K562 (cell line): ENCODE measurements around the gene MYCBP. TPM values are rescaled to one million over a fixed set of nuclear protein-coding genes. Genes with fewer than 3 reads are reported as not detected.
A peak's percentile ranks its signal among the peaks of the same experiment; 100 is the strongest.

ENCODE experiments used
- DIDO1 ChIP-seq: fragments of 450-650 bp; IDR thresholded peaks from 2 replicates; pipeline ENCODE4 v1.6.1; 2016; ENCODE audit warnings: low read depth, missing biosample characterization, missing genetic modification characterization
- DMBX1 ChIP-seq: fragments of 250-450 bp; sonication (Bioruptor Pico); IDR thresholded peaks from 2 replicates; pipeline ENCODE4 v1.8.0; 2022; ENCODE audit warnings: inconsistent platforms, mild to moderate bottlenecking, moderate library complexity, borderline replicate concordance
- SFPQ ChIP-seq: fragments of 200-400 bp; formaldehyde crosslinking; IDR thresholded peaks from 2 replicates; pipeline ENCODE4 v1.6.1; 2017; ENCODE audit warnings: mild to moderate bottlenecking, low read depth, low read length, moderate library complexity
- SUPT5H ChIP-seq: fragments of 450-650 bp; IDR thresholded peaks from 2 replicates; pipeline ENCODE4 v1.6.1; 2016
- TAF15 ChIP-seq: fragments of 200-400 bp; formaldehyde crosslinking; IDR thresholded peaks from 2 replicates; pipeline ENCODE4 v1.6.1; 2017; ENCODE audit warnings: mild to moderate bottlenecking, low read depth, low read length, moderate library complexity
- TCF7 ChIP-seq: sonication (generic); IDR thresholded peaks from 2 replicates; pipeline ENCODE4 v1.6.1; 2016; ENCODE audit warnings: antibody characterized with exemption, borderline replicate concordance
- THAP7 ChIP-seq: fragments of 250-450 bp; sonication (Bioruptor Pico); IDR thresholded peaks from 2 replicates; pipeline ENCODE4 v1.5.0; 2021
- ZBTB49 ChIP-seq: sonication (generic); formaldehyde crosslinking; IDR thresholded peaks from 2 replicates; pipeline ENCODE4 v1.8.0; 2022; ENCODE audit warnings: missing genetic modification reagents, mild to moderate bottlenecking, borderline replicate concordance
- ZNF124 ChIP-seq: sonication (generic); formaldehyde crosslinking; IDR thresholded peaks from 2 replicates; pipeline ENCODE4 v1.8.1; 2022; ENCODE audit warnings: missing genetic modification reagents
- ZNF263 ChIP-seq: sonication (generic); formaldehyde crosslinking; IDR thresholded peaks from 2 replicates; pipeline ENCODE4 v1.8.0; 2022; ENCODE audit warnings: mild to moderate bottlenecking, missing genetic modification reagents, borderline replicate concordance
- ZNF3 ChIP-seq: fragments of 250-450 bp; sonication (Bioruptor Pico); IDR thresholded peaks from 2 replicates; pipeline ENCODE4 v1.5.0; 2021; ENCODE audit warnings: mild to moderate bottlenecking, moderate library complexity
- ZNF431 ChIP-seq: sonication (generic); formaldehyde crosslinking; IDR thresholded peaks from 2 replicates; pipeline ENCODE4 v1.8.0; 2022; ENCODE audit warnings: mild to moderate bottlenecking, missing genetic modification reagents
- ZNF668 ChIP-seq: fragments of 250-450 bp; sonication (Bioruptor Pico); IDR thresholded peaks from 2 replicates; pipeline ENCODE4 v1.8.0; 2022; ENCODE audit warnings: mild to moderate bottlenecking, inconsistent platforms
- polyA plus RNA-seq, 8 experiments: library from polyadenylated mRNA; depleted of rRNA in 4 of 8; stranded (reverse) in 5 of 8; unstranded in 3 of 8; fragments of >200 nt; fragmentation: Nextera tagmentation in 2 of 8; fragmentation: Illumina TruSeq in 1 of 8; extraction: Ambion mirVana in 2 of 8; extraction: Trizol in 1 of 8; gene quantifications; 2 replicates each; pipeline versions ENCODE4 v1.2.1 to v1.2.3, GENCODE V29; 2011 to 2014; ENCODE audit warnings: inconsistent platforms in 1 of 8, missing spikeins in 1 of 8
- total RNA-seq, 7 experiments: library from RNA; depleted of rRNA in 6 of 7; stranded (reverse); fragments of >200 nt in 6 of 7; fragmentation: Illumina TruSeq in 2 of 7; extraction: Trizol in 2 of 7; gene quantifications; 2 replicates each; pipeline versions ENCODE4 v1.2.1 to v1.2.3, GENCODE V29; 2011 to 2021; ENCODE audit warnings: low replicate concordance in 1 of 7
- TF ChIP-seq, protein P1 (sequence below): sonication (generic); formaldehyde crosslinking; IDR thresholded peaks from 2 replicates; pipeline ENCODE4 v1.8.0; 2023; ENCODE audit warnings: mild to moderate bottlenecking, missing genetic modification reagents

Gene MYCBP
- total and polyA plus RNA-seq, 9 of the 15 experiments (the other 6 are each of a cell fraction or from before 2014, with no cell fraction given), result 32.3 to 253 (median 72.9) TPM

DNA sequence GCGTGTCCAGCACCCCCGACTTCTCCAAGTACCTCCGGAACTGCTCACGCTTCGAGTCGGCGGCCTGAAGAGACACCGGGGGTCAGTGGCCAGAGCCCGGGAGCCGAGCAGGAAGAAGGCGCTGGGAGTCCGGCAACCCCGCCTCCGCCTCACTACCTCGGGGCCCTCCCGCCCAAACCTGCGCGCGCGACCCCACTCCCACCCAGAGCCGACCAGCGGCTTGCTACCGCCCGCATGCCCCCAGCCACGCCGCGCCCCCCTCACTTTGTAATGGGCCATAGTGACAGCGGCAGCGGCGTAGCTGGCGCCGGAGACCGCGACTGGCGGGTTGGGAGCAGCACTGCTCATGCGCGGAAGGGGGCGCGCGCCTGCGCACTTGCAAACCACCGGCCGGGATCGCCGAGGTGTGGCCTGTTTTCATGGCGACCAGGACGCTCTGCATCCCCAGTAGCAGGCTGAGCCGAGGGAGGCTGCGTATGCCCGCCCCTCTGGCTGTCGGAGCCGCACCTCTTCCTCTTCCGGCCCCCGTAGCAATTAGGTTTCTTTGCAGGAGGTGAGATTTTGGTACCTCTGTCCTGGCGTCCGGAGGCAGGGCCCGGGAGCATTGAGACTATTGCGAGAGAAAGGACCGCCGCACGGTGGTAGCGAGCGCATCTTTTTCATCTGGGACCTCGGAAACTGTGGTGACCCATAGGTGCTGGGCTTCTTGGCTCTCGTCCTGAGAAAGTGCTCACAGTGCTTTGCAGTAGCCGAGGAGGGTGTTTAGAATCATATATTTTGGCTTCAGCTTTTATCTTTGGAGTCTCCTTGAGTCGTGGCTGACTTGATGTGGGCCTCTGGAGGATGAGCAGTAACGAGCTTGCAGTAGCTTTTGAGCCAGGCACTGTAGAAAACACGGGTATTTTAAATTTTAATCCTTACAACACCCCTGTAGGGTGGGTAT, at the start of gene MYCBP (continued):
- no peak for TF ChIP-seq ZNF668 (CRISPR knock-in tag)
- TF ChIP-seq ZNF263 (CRISPR knock-in tag), result no peak; the same call in 1 of the 2 replicates
- TF ChIP-seq ZNF431 (CRISPR knock-in tag), result no peak
- no peak for TF ChIP-seq DMBX1
- TF ChIP-seq TCF7, result no peak
- TF ChIP-seq SUPT5H, result peak; percentile 74
- TF ChIP-seq THAP7 (CRISPR knock-in tag), result no peak; the same call in none of the 2 replicates
- TF ChIP-seq DIDO1 (tag), result no peak
- TF ChIP-seq, protein P1, sequence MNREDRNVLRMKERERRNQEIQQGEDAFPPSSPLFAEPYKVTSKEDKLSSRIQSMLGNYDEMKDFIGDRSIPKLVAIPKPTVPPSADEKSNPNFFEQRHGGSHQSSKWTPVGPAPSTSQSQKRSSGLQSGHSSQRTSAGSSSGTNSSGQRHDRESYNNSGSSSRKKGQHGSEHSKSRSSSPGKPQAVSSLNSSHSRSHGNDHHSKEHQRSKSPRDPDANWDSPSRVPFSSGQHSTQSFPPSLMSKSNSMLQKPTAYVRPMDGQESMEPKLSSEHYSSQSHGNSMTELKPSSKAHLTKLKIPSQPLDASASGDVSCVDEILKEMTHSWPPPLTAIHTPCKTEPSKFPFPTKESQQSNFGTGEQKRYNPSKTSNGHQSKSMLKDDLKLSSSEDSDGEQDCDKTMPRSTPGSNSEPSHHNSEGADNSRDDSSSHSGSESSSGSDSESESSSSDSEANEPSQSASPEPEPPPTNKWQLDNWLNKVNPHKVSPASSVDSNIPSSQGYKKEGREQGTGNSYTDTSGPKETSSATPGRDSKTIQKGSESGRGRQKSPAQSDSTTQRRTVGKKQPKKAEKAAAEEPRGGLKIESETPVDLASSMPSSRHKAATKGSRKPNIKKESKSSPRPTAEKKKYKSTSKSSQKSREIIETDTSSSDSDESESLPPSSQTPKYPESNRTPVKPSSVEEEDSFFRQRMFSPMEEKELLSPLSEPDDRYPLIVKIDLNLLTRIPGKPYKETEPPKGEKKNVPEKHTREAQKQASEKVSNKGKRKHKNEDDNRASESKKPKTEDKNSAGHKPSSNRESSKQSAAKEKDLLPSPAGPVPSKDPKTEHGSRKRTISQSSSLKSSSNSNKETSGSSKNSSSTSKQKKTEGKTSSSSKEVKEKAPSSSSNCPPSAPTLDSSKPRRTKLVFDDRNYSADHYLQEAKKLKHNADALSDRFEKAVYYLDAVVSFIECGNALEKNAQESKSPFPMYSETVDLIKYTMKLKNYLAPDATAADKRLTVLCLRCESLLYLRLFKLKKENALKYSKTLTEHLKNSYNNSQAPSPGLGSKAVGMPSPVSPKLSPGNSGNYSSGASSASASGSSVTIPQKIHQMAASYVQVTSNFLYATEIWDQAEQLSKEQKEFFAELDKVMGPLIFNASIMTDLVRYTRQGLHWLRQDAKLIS, result no peak
- TF ChIP-seq TAF15, result 0 out of 2 replicates have a peak, but pooled peaks have one; percentile 16
- TF ChIP-seq ZNF3, result no peak
- TF ChIP-seq ZBTB49 (CRISPR knock-in tag), result no peak
- no peak for TF ChIP-seq ZNF124 (CRISPR knock-in tag)
- no peak for TF ChIP-seq SFPQ
